ENCODE measurements around the gene PTPRG. TPM values are rescaled to one million over a fixed set of nuclear protein-coding genes. Genes with fewer than 3 reads are reported as not detected.

Gene PTPRG
- total RNA-seq, 4 donors from 2014 or later = 21.1 to 54.2 (median 30.6) TPM

- Histone ChIP-seq H3K36me3 (peaks cover 0 to 6% of the 10 kb centered on the region in 2 donors), H3K27ac (no peak overlapping the region), H3K27me3 (no peaks in the 10 kb centered on the region), H3K4me1 (no peaks in the 10 kb centered on the region), H3K4me3 (no peak overlapping the region), H3K9me3 (no peaks in the 10 kb centered on the region)
- TF ChIP-seq POLR2A (IDR thresholded peaks at IDR 0.05) (no peak), CTCF (IDR thresholded peaks at IDR 0.05 in 4 of 5, conservative IDR thresholded peaks at IDR 0.05 in 1 of 5) (no peak)
- intact Hi-C loops (cut with DNase I; ENCODE audit: low total_unique reads) = no loop called here
- in situ Hi-C loops (cut with MboI; ENCODE audit: low sequenced_read_pairs in 4 of 4) = no loop called here
- ATAC-seq (no peak), DNase-seq (no peak)
Observed at GRCh38 chr3:62209101-62209500, 647.7 kb downstream of the PTPRG start.

GRCh38 chr3:62210011-62210410 lies 648.6 kb downstream of the PTPRG start:
- ATAC-seq = no peak
- Histone ChIP-seq H3K4me3 (no peak overlapping the region), H3K36me3 (no peaks in the 10 kb centered on the region), H3K4me1 (no peaks in the 10 kb centered on the region), H3K27ac (no peak overlapping the region), H3K9me3 (no peaks in the 10 kb centered on the region), H3K27me3 (no peaks in the 10 kb centered on the region)
- TF ChIP-seq POLR2A (IDR thresholded peaks at IDR 0.05) = no peak
- no peak for TF ChIP-seq CTCF (IDR thresholded peaks at IDR 0.05 in 4 of 5, conservative IDR thresholded peaks at IDR 0.05 in 1 of 5)
- intact Hi-C loops (cut with DNase I; ENCODE audit: low total_unique reads) = no loop called here
- DNase-seq = no peak
- in situ Hi-C loops (cut with MboI; ENCODE audit: low sequenced_read_pairs in 4 of 4) = no loop called here

GRCh38 chr3:62211675-62212429 lies 650.5 kb downstream of the PTPRG start:
- Histone ChIP-seq H3K9me3 (no peaks in the 10 kb centered on the region), H3K4me1 (no peaks in the 10 kb centered on the region), H3K4me3 (no peak overlapping the region), H3K27ac (no peak overlapping the region), H3K27me3 (no peaks in the 10 kb centered on the region), H3K36me3 (no peaks in the 10 kb centered on the region)
- TF ChIP-seq POLR2A (IDR thresholded peaks at IDR 0.05) = no peak
- TF ChIP-seq CTCF (IDR thresholded peaks at IDR 0.05 in 4 of 5, conservative IDR thresholded peaks at IDR 0.05 in 1 of 5) = no peak
- intact Hi-C loops (cut with DNase I; ENCODE audit: low total_unique reads) (no loop called here), in situ Hi-C loops (cut with MboI; ENCODE audit: low sequenced_read_pairs in 4 of 4) (no loop called here)
- DNase-seq = no peak
- ATAC-seq = no peak

GRCh38 chr3:62214850-62215249 lies 653.5 kb downstream of the PTPRG start:
- in situ Hi-C loops (cut with MboI; ENCODE audit: low sequenced_read_pairs in 4 of 4) = no loop called here
- no peak overlapping the region for H3K27ac ChIP-seq
- no peaks in the 10 kb centered on the region for H3K9me3 ChIP-seq
- peaks cover 0 to 14% of the 10 kb centered on the region in 2 donors for H3K36me3 ChIP-seq
- TF ChIP-seq CTCF (IDR thresholded peaks at IDR 0.05 in 4 of 5, conservative IDR thresholded peaks at IDR 0.05 in 1 of 5) (no peak), POLR2A (IDR thresholded peaks at IDR 0.05) (no peak)
- no peak for ATAC-seq
- H3K4me1 ChIP-seq = no peaks in the 10 kb centered on the region
- H3K4me3 ChIP-seq = no peak overlapping the region
- no peaks in the 10 kb centered on the region for H3K27me3 ChIP-seq
- intact Hi-C loops (cut with DNase I; ENCODE audit: low total_unique reads) = no loop called here
- no peak for DNase-seq
